A673 (cell line): ENCODE results near the gene BCL2. TPM values are rescaled to one million over a fixed set of nuclear protein-coding genes. Genes with fewer than 3 reads are reported as not detected.

Experiments
- BruUV-seq: library from RNA; stranded (reverse); fragments of 400-500 nt; replicated peaks from 2 replicates; lab custom pipeline; 2021; lab: Mats Ljungman, UMichigan
- CTCF ChIA-PET: fragments of 300-600 bp; sonication (Branson Sonifier 250); formaldehyde crosslinking; loops from one replicate; lab custom pipeline; 2022; ENCODE audit warnings: antibody characterized with exemption; lab: Charles Lee
- POLR2A ChIA-PET: fragments of 300-600 bp; sonication (Branson Sonifier 250); formaldehyde crosslinking; loops from one replicate; lab custom pipeline; 2022; ENCODE audit warnings: antibody characterized with exemption; ENCODE audit not compliant: low non-redundant PET; lab: Charles Lee
- DNase-seq: peaks from one replicate; pipeline ENCODE4 v3.0.0-alpha.2; 2015; ENCODE audit warnings: low spot score
- H3K27ac ChIP-seq: fragments of 200-600 bp; sonication (generic); 2 replicates; pipeline ENCODE4 v1.5.1; 2016; ENCODE audit warnings: mixed run types, low read depth, mild to moderate bottlenecking, mixed read lengths, antibody characterized with exemption, low read length; ENCODE audit not compliant: poor library complexity, severe bottlenecking
- H3K27me3 ChIP-seq: fragments of 200-600 bp; sonication (generic); replicated peaks from 2 replicates; pipeline ENCODE4 v1.6.1; 2017; ENCODE audit warnings: mixed run types, low read depth, mild to moderate bottlenecking, mixed read lengths, antibody characterized with exemption, low read length; ENCODE audit not compliant: insufficient read depth, poor library complexity
- H3K36me3 ChIP-seq: fragments of 200-600 bp; sonication (generic); 2 replicates; pipeline ENCODE4 v1.6.1; 2016; ENCODE audit warnings: mixed run types, mild to moderate bottlenecking, mixed read lengths, antibody characterized with exemption, low read length; ENCODE audit not compliant: insufficient read depth, poor library complexity, severe bottlenecking
- H3K4me1 ChIP-seq: fragments of 200-600 bp; sonication (generic); 2 replicates; pipeline ENCODE4 v1.6.1; 2017; ENCODE audit warnings: mixed run types, mild to moderate bottlenecking, mixed read lengths, antibody characterized with exemption, low read length; ENCODE audit not compliant: insufficient read depth, poor library complexity, severe bottlenecking
- H3K4me3 ChIP-seq: fragments of 200-600 bp; sonication (generic); 2 replicates; pipeline ENCODE4 v1.5.1; 2016; ENCODE audit warnings: low read depth, mixed run types, mild to moderate bottlenecking, mixed read lengths, low read length; ENCODE audit not compliant: poor library complexity, severe bottlenecking
- H3K9me3 ChIP-seq: fragments of 200-600 bp; sonication (generic); 2 replicates; pipeline ENCODE4 v1.6.1; 2016; ENCODE audit warnings: mixed run types, low read depth, mild to moderate bottlenecking, mixed read lengths, antibody characterized with exemption, low read length; ENCODE audit not compliant: poor library complexity, severe bottlenecking
- EZH2 ChIP-seq: fragments of 200-600 bp; sonication (generic); IDR thresholded peaks from 2 replicates; pipeline ENCODE4 v1.6.1; 2017; ENCODE audit warnings: borderline replicate concordance, low read depth, mild to moderate bottlenecking, mixed read lengths, antibody characterized with exemption, low read length; ENCODE audit not compliant: poor library complexity, severe bottlenecking
- intact Hi-C: fragments of 100-400 bp; cut with micrococcal nuclease; formaldehyde crosslinking; loops from one replicate; pipeline ENCODE4 v1.10.0; 2022; ENCODE audit not compliant: unreplicated experiment
- total RNA-seq: library from RNA; stranded (reverse); gene quantifications from 2 replicates; pipeline ENCODE4 v1.2.3, GENCODE V29; 2021
- TF ChIP-seq, protein P1 (sequence below): fragments of 300-800, 200-600 bp; sonication (generic); conservative IDR thresholded peaks from 2 replicates; pipeline ENCODE4 v1.5.1; 2017; ENCODE audit warnings: low read depth, mild to moderate bottlenecking, antibody characterized with exemption, low read length, moderate library complexity, mixed read lengths

BCL2 gene
- total RNA-seq, 1 experiment from 2014 or later, result 24.9 TPM

DNA sequence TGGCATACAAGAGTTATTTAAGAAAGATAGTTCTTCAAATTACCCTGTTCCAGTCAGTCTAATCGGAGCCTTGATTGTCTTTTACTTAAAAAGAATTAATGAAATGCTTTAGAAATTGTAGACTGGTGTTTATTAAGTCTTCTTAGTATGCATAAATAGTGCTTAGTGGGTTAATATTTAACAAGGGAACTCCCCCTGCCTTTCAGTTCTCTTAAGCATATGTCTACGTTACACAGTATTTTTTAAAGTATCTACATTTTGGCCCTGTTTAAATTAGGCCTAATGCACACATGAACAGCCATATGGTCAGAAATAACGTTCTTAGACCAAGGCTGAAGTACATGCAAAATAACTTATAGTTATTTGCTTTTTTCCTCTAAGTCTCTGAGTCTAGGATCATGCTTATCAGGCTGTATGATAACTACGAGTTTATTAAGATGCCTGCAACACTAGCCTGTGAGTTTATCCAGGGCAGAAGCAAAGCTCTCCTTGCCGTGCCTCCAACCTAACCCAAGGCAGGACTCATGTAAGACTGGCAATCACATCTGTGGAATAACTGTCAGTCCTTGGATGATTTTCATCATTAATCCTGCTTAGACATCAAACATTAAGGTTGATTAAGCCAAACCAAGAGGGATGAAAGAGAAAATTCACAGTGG is 6.7 kb downstream of the BCL2 start:
- intact Hi-C loops, result no loop called here
- H3K4me1 ChIP-seq, result peaks cover 19% of the 10 kb centered on the region
- TF ChIP-seq, protein P1, sequence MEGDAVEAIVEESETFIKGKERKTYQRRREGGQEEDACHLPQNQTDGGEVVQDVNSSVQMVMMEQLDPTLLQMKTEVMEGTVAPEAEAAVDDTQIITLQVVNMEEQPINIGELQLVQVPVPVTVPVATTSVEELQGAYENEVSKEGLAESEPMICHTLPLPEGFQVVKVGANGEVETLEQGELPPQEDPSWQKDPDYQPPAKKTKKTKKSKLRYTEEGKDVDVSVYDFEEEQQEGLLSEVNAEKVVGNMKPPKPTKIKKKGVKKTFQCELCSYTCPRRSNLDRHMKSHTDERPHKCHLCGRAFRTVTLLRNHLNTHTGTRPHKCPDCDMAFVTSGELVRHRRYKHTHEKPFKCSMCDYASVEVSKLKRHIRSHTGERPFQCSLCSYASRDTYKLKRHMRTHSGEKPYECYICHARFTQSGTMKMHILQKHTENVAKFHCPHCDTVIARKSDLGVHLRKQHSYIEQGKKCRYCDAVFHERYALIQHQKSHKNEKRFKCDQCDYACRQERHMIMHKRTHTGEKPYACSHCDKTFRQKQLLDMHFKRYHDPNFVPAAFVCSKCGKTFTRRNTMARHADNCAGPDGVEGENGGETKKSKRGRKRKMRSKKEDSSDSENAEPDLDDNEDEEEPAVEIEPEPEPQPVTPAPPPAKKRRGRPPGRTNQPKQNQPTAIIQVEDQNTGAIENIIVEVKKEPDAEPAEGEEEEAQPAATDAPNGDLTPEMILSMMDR, result no peak
- TF ChIP-seq EZH2, result no peak
- H3K27me3 ChIP-seq, result no peaks in the 10 kb centered on the region
- no peaks in the 10 kb centered on the region for H3K36me3 ChIP-seq
- BruUV-seq, result no TSS peak
- H3K27ac ChIP-seq, result no peak overlapping the region
- H3K9me3 ChIP-seq, result no peaks in the 10 kb centered on the region
- ChIA-PET POLR2A (no interaction called here), CTCF (no interaction called here)
- no peak overlapping the region for H3K4me3 ChIP-seq
- no peak for DNase-seq

DNA sequence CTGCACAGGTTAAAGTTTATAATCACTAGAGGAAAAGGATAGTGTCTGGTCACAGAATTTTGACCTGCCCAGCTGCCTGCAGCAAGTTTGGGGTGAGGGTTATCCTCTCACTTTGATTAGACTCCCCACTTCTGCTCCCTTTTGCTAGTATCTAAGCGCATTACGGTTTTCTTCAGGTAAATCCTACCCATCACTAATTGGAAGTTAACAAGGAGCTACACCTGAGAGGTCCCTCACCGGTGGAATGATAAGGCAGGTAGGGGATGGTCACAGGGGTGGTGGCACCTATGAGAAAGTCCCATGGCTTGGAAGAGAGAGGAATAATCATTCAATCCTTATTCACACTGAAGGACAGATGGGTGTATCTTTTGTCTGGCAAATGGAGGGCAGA is 7.6 kb downstream of the BCL2 start:
- Histone ChIP-seq H3K36me3 (no peaks in the 10 kb centered on the region), H3K4me1 (peaks cover 19% of the 10 kb centered on the region), H3K4me3 (no peak overlapping the region), H3K27ac (no peak overlapping the region), H3K27me3 (no peaks in the 10 kb centered on the region), H3K9me3 (no peaks in the 10 kb centered on the region)
- BruUV-seq, result no TSS peak
- ChIA-PET CTCF (no interaction called here), POLR2A (no interaction called here)
- intact Hi-C loops, result no loop called here
- no peak for DNase-seq
- TF ChIP-seq, protein P1, result no peak
- TF ChIP-seq EZH2, result no peak

DNA sequence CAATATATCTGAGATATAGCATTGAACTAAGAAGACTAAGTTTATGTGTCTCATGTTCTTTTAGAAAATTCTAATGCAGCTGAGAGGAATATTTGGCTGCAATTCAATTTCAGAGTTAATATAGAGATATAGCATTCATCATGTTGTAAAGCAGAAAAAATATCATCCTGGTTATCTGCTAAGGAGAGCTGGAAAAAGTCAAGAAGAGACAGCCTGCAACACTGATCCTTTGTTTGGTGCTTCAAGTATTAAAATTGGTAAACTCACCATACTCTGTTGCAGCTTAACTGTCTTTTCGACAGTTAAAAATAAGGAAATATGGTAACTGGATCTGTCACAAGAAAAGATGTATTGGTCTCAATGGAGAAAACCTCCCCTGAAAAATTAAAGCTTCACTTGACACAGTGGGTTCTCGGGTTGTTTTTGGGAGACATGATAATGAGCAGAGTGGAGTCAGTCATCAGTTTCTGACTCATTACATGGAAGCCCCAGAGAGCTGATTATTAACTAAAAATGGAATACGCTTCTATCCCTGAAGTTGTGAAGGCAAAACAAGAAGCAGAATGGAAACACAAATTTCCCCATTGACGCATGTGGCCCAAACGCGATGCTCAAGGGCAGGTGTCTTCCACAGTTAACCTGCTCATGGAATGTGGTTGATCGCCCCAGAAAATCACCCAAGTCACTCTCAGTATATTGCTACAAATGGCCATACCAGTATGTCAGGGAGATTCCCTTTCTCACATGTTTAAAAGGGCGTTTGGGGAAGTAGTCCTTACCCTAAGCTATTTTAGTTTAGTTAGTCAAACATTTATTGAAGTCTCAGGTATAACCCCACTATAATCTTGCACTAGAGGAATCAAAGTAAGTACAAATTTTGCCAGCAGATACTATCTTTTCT is 8.2 kb downstream of the BCL2 start:
- no peak overlapping the region for H3K27ac ChIP-seq
- H3K36me3 ChIP-seq, result no peaks in the 10 kb centered on the region
- no TSS peak for BruUV-seq
- H3K27me3 ChIP-seq, result no peaks in the 10 kb centered on the region
- no peaks in the 10 kb centered on the region for H3K9me3 ChIP-seq
- ChIA-PET CTCF (interaction anchor here (0.5 kb wide), 1 partner anchor 53 kb away, joined by 3 read pairs; no protein-coding TSS in a partner anchor), POLR2A (no interaction called here)
- DNase-seq, result no peak
- H3K4me3 ChIP-seq, result no peak overlapping the region
- intact Hi-C loops, result no loop called here
- H3K4me1 ChIP-seq, result peaks cover 19% of the 10 kb centered on the region
- TF ChIP-seq, protein P1, result no peak
- no peak for TF ChIP-seq EZH2
